ENCODE data around the gene C1QTNF8.

The C1QTNF8 gene

GRCh38 chr16:1039762-1040161, 56.3 kb downstream of the C1QTNF8 start:
- no peaks in the 10 kb centered on the region for H3K36me3 ChIP-seq (ENCODE audit: control insufficient read depth, insufficient read depth, low read length)
- DNase-seq (ENCODE audit: extremely low read depth, insufficient read length), result no peak
- no peak overlapping the region for H3K4me3 ChIP-seq (replicated peaks; ENCODE audit: low read depth, low read length)
- no peaks in the 10 kb centered on the region for H3K27me3 ChIP-seq (replicated peaks; ENCODE audit: control insufficient read depth, insufficient read depth, low read length)
- no peak for TF ChIP-seq CTCF (IDR thresholded peaks at IDR 0.05; ENCODE audit: insufficient read depth, low read length, poor library complexity, severe bottlenecking)

DNA sequence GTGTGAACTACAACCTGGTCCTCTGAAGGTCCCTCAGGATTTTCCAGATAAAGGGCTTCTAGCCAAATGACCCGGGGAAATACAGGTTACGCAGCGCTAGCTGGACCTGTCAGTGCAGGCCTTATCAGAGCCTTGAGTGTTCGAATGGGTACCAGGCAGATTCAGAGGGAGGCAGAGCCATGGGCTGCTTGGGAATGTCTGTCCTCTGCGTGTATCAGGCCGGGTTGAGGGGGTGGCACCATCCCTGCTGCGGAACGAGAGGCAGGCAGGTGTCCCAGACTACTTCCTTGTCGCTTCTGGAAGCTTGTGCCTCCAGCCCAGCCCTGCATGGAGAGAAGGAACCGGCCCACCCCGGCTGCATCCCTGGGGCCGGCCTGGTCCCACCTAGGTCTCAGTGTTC, 57.1 kb downstream of the C1QTNF8 start:
- no peak for DNase-seq (ENCODE audit: extremely low read depth, insufficient read length)

More for the DNA sequence above, 57.1 kb downstream of the C1QTNF8 start:
- Histone ChIP-seq H3K36me3 (ENCODE audit: control insufficient read depth, insufficient read depth, low read length) (no peaks in the 10 kb centered on the region), H3K4me3 (replicated peaks; ENCODE audit: low read depth, low read length) (no peak overlapping the region), H3K27me3 (replicated peaks; ENCODE audit: control insufficient read depth, insufficient read depth, low read length) (no peaks in the 10 kb centered on the region)
- no peak for TF ChIP-seq CTCF (IDR thresholded peaks at IDR 0.05; ENCODE audit: insufficient read depth, low read length, poor library complexity, severe bottlenecking)

Data from GM06990 (cell line).